Endothelial cell of umbilical vein (primary cell): ENCODE measurements around the gene LHFPL6. TPM values are rescaled to one million over a fixed set of nuclear protein-coding genes. Genes with fewer than 3 reads are reported as not detected.

Experiments
- BruUV-seq: library from RNA; stranded (reverse); fragments of 400-500 nt; replicated peaks from 2 replicates; lab custom pipeline; 2021; lab: Mats Ljungman, UMichigan
- CTCF ChIA-PET: fragments of 300-600, 350-600 bp; sonication (Branson Sonifier 250); formaldehyde crosslinking; loops from one replicate; lab custom pipeline; 2021; ENCODE audit warnings: antibody characterized with exemption, inconsistent platforms; lab: Charles Lee
- POLR2A ChIA-PET: fragments of 300-600, 350-600 bp; sonication (Branson Sonifier 250); formaldehyde crosslinking; loops from one replicate; lab custom pipeline; 2021; ENCODE audit warnings: antibody characterized with exemption, inconsistent platforms; lab: Charles Lee
- DNase-seq: peaks from one replicate; pipeline ENCODE4 v3.0.0-alpha.2; 2011; ENCODE audit warnings: low read depth, low spot score
- FAIRE-seq: peaks from 2 replicates; lab custom pipeline; 2011; peaks lifted over from hg19 to GRCh38; lab: Jason Lieb, UNC
- H2AFZ ChIP-seq: 2 replicates; pipeline ENCODE4 v1.6.0; 2012; ENCODE audit warnings: low read depth, low read length, control low read depth, inconsistent platforms
- H3K27ac ChIP-seq: 2 replicates; pipeline ENCODE4 v1.5.1; 2011; ENCODE audit warnings: low read depth, mild to moderate bottlenecking, control low read depth, low read length, moderate library complexity; ENCODE audit not compliant: insufficient read depth
- H3K27me3 ChIP-seq, 2 experiments: 2 replicates each; pipeline versions ENCODE4 v1.6.0 to v1.6.1; 2011; ENCODE audit warnings: low read length in 2 of 2, mixed read lengths in 1 of 2; ENCODE audit not compliant: control insufficient read depth in 2 of 2, insufficient read depth in 2 of 2
- H3K36me3 ChIP-seq, 2 experiments: 2 replicates in 1 of 2; 3 replicates in 1 of 2; pipeline ENCODE4 v1.5.1; 2011; ENCODE audit warnings: low read length in 2 of 2, mild to moderate bottlenecking in 1 of 2, moderate library complexity in 1 of 2; ENCODE audit not compliant: control insufficient read depth in 2 of 2, insufficient read depth in 2 of 2; ENCODE audit errors: extremely low read depth in 1 of 2
- H3K4me1 ChIP-seq: 3 replicates; pipeline ENCODE4 v1.5.1; 2011; ENCODE audit warnings: mild to moderate bottlenecking, low read length; ENCODE audit not compliant: control insufficient read depth, insufficient read depth; ENCODE audit errors: extremely low read depth
- H3K4me2 ChIP-seq: 2 replicates; pipeline ENCODE4 v1.6.1; 2011; ENCODE audit warnings: low read length, control low read depth, mixed read lengths; ENCODE audit not compliant: insufficient read depth
- H3K4me3 ChIP-seq, 3 experiments: fragments of 200-600 bp in 1 of 3; sonication (generic), shearing (Covaris generic) in 1 of 3; replicated peaks in 1 of 3; 2 replicates each; pipeline ENCODE4 v1.5.1; 2011 to 2016; ENCODE audit warnings: control low read depth in 3 of 3, low read length in 3 of 3, mild to moderate bottlenecking in 2 of 3, inconsistent platforms in 1 of 3, low read depth in 1 of 3, moderate library complexity in 1 of 3; ENCODE audit not compliant: insufficient read depth in 1 of 3
- H3K79me2 ChIP-seq: 2 replicates; pipeline ENCODE4 v1.6.0; 2012; ENCODE audit warnings: low read length, inconsistent platforms; ENCODE audit not compliant: control insufficient read depth, insufficient read depth
- H3K9ac ChIP-seq: replicated peaks from 2 replicates; pipeline ENCODE3; 2011; ENCODE audit warnings: low read length, control low read depth; ENCODE audit not compliant: insufficient read depth; ENCODE audit errors: extremely low read depth
- H3K9me1 ChIP-seq: replicated peaks from 3 replicates; pipeline ENCODE4 v1.6.0; 2011; ENCODE audit warnings: mild to moderate bottlenecking, low read length; ENCODE audit not compliant: control insufficient read depth, insufficient read depth; ENCODE audit errors: extremely low read depth
- H3K9me3 ChIP-seq: replicated peaks from 2 replicates; pipeline ENCODE4 v1.5.1; 2012; ENCODE audit warnings: low read length, inconsistent platforms; ENCODE audit not compliant: control insufficient read depth, insufficient read depth
- H4K20me1 ChIP-seq: replicated peaks from 2 replicates; pipeline ENCODE3; 2011; ENCODE audit warnings: mild to moderate bottlenecking, low read length; ENCODE audit not compliant: control insufficient read depth, insufficient read depth; ENCODE audit errors: extremely low read depth
- EZH2 ChIP-seq: IDR thresholded peaks from 2 replicates; pipeline ENCODE4 v1.6.1; 2012; ENCODE audit warnings: borderline replicate concordance, low read depth, mild to moderate bottlenecking, moderate library complexity, low read length, inconsistent platforms; ENCODE audit not compliant: severe bottlenecking
- FOS ChIP-seq: IDR thresholded peaks from 2 replicates; pipeline ENCODE4 v1.6.1; 2011; ENCODE audit warnings: mild to moderate bottlenecking, low read length, moderate library complexity, borderline replicate concordance; ENCODE audit not compliant: insufficient read depth
- GATA2 ChIP-seq: IDR thresholded peaks from 2 replicates; pipeline ENCODE4 v1.7.0; 2011; ENCODE audit warnings: low read depth, mild to moderate bottlenecking, moderate library complexity, mixed read lengths, low read length; ENCODE audit not compliant: insufficient read length, insufficient read depth
- JUN ChIP-seq: IDR thresholded peaks from 2 replicates; pipeline ENCODE4 v1.6.1; 2011; ENCODE audit warnings: borderline replicate concordance, low read depth; ENCODE audit not compliant: insufficient read length, insufficient read depth
- MYC ChIP-seq: IDR thresholded peaks from one replicate; pipeline ENCODE4 v1.6.1; 2011; ENCODE audit warnings: mild to moderate bottlenecking, low read depth, low read length
- POLR2A ChIP-seq: IDR thresholded peaks from 2 replicates; pipeline ENCODE4 v1.6.1; 2012; ENCODE audit warnings: low read depth, mild to moderate bottlenecking, control low read depth, low read length
- POLR2AphosphoS5 ChIP-seq: IDR thresholded peaks from 2 replicates; pipeline ENCODE4 v1.6.1; 2012; ENCODE audit warnings: low read depth, mild to moderate bottlenecking, control low read depth, low read length, moderate library complexity; ENCODE audit not compliant: insufficient read depth
- dilution Hi-C: fragments of 300-500 bp; cut with MboI; formaldehyde crosslinking; loops from one replicate; pipeline ENCODE4 v1.15.0; 2019; ENCODE audit warnings: low sequenced_read_pairs; ENCODE audit not compliant: extremely low pct_ligation_motif_present
- intact Hi-C: fragments of 100-400 bp; cut with micrococcal nuclease; formaldehyde crosslinking; loops from one replicate; pipeline ENCODE4 v1.10.0; 2022
- polyA plus RNA-seq, 4 experiments: library from polyadenylated mRNA; depleted of rRNA in 3 of 4; stranded (reverse) in 3 of 4; unstranded in 1 of 4; fragments of >200 nt; gene quantifications; 2 replicates each; pipeline versions ENCODE4 v1.2.1 to v1.2.3, GENCODE V29; 2011 to 2012; ENCODE audit warnings: missing spikeins in 1 of 4
- total RNA-seq: library from RNA; stranded (reverse); gene quantifications from 2 replicates; pipeline ENCODE4 v1.2.3, GENCODE V29; 2021
- TF ChIP-seq, protein P1 (sequence below), 2 donors: IDR thresholded peaks; 1 replicate in 1 of 2; 2 replicates in 1 of 2; pipeline ENCODE4 v1.5.1; 2011; ENCODE audit warnings: low read length in 2 of 2, mild to moderate bottlenecking in 2 of 2, moderate library complexity in 2 of 2, control low read depth in 1 of 2, inconsistent platforms in 1 of 2, low read depth in 1 of 2; ENCODE audit not compliant: insufficient read depth in 1 of 2; ENCODE audit errors: extremely low read depth in 1 of 2
- TF ChIP-seq, protein P2 (sequence below): IDR thresholded peaks from 2 replicates; pipeline ENCODE4 v1.6.1; 2011; ENCODE audit not compliant: insufficient read depth, insufficient read length

LHFPL6 gene
- total and polyA plus RNA-seq, 2 donors (not counting 3 experiments of a cell fraction or from before 2014, with no cell fraction given): 17.5 to 19.4 TPM

DNA sequence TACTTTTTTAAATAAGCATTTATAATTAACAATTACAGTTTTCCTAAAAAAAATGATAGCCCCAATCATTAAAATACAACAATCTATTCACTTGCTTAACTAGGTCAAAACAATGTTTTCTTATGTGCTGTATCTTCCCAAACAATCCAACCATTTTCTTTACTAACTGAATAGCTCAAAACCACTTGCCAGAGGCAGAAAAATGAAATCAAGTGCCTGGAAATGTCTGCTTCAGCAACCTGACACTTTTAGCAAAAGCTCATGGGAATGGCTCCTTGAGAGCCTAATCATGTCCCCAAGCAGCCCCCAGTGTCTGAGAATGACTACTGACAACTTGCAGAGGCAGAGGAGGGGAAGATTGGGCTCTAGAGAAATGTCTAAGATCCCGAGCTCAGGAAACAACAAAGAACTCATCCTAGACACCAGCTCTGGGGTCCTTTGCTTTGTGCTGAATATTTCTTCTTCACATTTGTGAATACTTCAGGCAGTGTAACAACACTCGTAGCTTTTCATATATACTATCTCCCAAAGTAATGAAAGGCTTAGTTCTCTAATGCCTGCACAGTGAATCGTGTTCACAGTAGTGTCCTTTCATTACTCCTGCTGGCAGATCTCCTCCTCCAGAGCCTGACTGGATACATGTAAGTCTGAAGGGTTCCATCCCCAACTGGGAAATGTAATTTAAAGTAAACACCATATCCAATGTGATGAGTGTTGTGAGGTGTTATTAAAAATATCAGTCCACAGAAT is 280.0 kb downstream of the LHFPL6 start:
- Histone ChIP-seq H3K4me1 (no peaks in the 10 kb centered on the region), H3K36me3 (no peaks in the 10 kb centered on the region), H3K9me1 (no peaks in the 10 kb centered on the region), H3K9me3 (no peaks in the 10 kb centered on the region), H3K4me3 (no peak overlapping the region), H3K79me2 (no peaks in the 10 kb centered on the region), H2AFZ (no peak overlapping the region), H3K27me3 (peaks cover 3 to 6% of the 10 kb centered on the region in 2 experiments), H3K9ac (no peak overlapping the region), H3K4me2 (no peak overlapping the region), H3K27ac (no peak overlapping the region), H4K20me1 (no peaks in the 10 kb centered on the region)
- dilution Hi-C loops (no loop called here), intact Hi-C loops (no loop called here)
- CTCF ChIA-PET: interaction anchor here (1.1 to 1.4 kb wide), 2 partner anchors 289 to 290 kb away, joined by 4 to 5 read pairs; no protein-coding TSS in a partner anchor
- DNase-seq: no peak
- TF ChIP-seq, protein P1, sequence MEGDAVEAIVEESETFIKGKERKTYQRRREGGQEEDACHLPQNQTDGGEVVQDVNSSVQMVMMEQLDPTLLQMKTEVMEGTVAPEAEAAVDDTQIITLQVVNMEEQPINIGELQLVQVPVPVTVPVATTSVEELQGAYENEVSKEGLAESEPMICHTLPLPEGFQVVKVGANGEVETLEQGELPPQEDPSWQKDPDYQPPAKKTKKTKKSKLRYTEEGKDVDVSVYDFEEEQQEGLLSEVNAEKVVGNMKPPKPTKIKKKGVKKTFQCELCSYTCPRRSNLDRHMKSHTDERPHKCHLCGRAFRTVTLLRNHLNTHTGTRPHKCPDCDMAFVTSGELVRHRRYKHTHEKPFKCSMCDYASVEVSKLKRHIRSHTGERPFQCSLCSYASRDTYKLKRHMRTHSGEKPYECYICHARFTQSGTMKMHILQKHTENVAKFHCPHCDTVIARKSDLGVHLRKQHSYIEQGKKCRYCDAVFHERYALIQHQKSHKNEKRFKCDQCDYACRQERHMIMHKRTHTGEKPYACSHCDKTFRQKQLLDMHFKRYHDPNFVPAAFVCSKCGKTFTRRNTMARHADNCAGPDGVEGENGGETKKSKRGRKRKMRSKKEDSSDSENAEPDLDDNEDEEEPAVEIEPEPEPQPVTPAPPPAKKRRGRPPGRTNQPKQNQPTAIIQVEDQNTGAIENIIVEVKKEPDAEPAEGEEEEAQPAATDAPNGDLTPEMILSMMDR (IDR thresholded peaks at IDR 0.05; ENCODE audit: extremely low read depth in 1 of 2, insufficient read depth in 1 of 2, low read depth in 1 of 2, low read length in 2 of 2): no peak
- TF ChIP-seq, protein P2, sequence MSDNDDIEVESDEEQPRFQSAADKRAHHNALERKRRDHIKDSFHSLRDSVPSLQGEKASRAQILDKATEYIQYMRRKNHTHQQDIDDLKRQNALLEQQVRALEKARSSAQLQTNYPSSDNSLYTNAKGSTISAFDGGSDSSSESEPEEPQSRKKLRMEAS: no peak
- no peak for TF ChIP-seq JUN
- no peak for TF ChIP-seq MYC
- no peak for TF ChIP-seq POLR2A
- no peak for TF ChIP-seq FOS
- TF ChIP-seq EZH2: no peak
- no peak for TF ChIP-seq GATA2
- no peak for TF ChIP-seq POLR2AphosphoS5
- no TSS peak for BruUV-seq
- FAIRE-seq: no peak
- POLR2A ChIA-PET: no interaction called here
